ENCODE results near the gene UBASH3B.

UBASH3B gene

DNA sequence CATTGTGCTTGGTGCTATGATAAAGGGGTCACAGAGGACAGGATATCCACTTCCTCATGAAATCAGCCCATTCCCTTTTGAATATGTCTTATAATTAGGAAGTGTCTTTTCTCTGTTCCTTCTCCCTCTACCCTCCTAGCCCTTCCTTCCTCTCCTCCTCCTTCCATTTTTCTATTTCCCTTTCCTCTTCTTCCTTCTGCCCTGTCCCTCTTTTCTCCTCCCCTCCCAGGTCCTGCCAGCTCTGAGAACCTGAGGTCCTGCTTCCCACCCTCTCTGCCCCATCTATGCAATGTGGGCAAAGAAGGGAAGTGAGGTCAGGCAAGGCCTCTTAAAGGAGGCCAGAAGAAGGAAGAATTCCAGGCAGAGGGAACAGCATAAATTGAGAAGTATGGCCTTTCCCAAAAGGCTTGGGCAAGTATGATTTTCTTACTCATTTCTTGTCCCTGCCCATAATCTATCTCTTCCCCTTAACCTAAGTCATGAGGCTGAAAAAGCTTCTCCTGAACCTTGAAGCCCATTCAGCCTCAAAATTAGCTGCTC lies 7.7 kb upstream of the UBASH3B start:
- no peak for DNase-seq (ENCODE audit: low read depth)

GRCh38 chr11:122649116-122649515 lies 6.4 kb upstream of the UBASH3B start:
- no peak for DNase-seq (ENCODE audit: low read depth)

DNA sequence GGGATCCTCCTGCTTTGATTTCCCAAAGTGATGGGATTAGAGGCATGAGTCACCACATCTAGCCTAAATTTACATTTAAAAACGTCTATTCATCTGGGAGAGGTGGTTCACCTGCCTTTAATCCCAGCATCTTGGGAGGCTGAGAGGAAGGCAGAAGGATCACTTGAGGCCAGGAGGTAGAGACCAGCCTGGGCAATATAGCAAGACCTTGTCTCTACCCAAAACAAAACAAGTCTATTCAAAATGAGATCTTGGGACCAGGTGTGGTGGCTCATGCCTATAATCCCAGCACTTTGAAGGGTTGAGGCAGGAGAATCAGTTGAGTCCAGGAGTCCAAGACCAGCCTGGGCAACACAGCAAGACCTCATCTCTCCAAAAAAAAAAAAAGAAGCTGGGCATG lies 4.9 kb upstream of the UBASH3B start:
- no peak for DNase-seq (ENCODE audit: low read depth)

GRCh38 chr11:122652495-122652894 lies 3.0 kb upstream of the UBASH3B start:
- DNase-seq (ENCODE audit: low read depth), result no peak

- no peak for DNase-seq (ENCODE audit: low read depth)
Observed at GRCh38 chr11:122653916-122654585, 1.5 kb upstream of the UBASH3B start.

- DNase-seq (ENCODE audit: low read depth), result no peak
Observed at GRCh38 chr11:122656073-122656630, 630 bp downstream of the UBASH3B start.

- DNase-seq (ENCODE audit: low read depth), result peak; percentile 15
Observed at GRCh38 chr11:122656631-122657101, 1.1 kb downstream of the UBASH3B start.

GRCh38 chr11:122659676-122660554 lies 4.4 kb downstream of the UBASH3B start:
- DNase-seq (ENCODE audit: low read depth), result no peak

- no peak for DNase-seq (ENCODE audit: low read depth)
Observed at GRCh38 chr11:122661182-122661945, 5.8 kb downstream of the UBASH3B start.

- DNase-seq (ENCODE audit: low read depth), result no peak
Observed at GRCh38 chr11:122663056-122663740, 7.7 kb downstream of the UBASH3B start.

- no peak for DNase-seq (ENCODE audit: low read depth)
Observed at GRCh38 chr11:122663764-122664163, 8.2 kb downstream of the UBASH3B start.

DNA sequence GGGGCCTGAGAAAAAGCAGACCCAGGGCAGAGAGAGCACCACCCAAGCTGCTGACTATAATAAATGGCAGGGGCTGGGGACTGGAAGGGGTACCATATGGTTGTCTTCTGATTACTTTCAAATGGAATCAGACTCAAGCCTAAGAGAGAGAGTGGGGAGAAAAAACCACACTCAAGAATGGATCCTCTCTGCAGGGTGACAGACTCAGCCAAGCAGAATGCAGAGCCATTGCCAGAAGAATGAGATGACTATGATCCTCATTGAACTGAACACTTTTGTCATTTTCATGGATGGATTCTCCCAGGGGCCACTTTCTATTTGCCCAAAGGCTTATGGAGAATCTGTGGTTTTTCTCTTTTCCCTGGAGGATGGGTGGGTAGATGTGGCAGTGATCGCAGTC lies 8.7 kb downstream of the UBASH3B start:
- no peak for DNase-seq (ENCODE audit: low read depth)

DNA sequence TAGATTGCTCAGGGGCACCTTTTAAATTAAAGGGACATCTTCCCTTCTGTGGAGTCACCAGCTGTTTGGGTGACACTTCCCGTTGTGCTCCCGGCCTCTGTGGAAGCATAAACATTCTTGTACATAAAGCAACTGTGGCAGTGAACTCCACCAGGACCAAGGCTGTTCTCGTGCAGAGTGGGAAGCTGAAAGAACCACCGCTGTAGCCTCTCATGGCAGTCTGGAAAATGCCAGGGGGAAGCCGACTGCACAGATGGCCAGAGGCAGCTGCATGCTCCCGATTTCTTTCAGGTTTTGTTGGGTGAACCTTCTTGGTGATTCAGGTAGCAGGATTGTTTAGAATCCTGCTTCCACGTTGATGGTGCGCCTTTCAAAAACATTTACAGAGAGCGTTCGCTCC lies 10.3 kb downstream of the UBASH3B start:
- no peak for DNase-seq (ENCODE audit: low read depth)

GRCh38 chr11:122666743-122667142 lies 11.2 kb downstream of the UBASH3B start:
- no peak for DNase-seq (ENCODE audit: low read depth)

DNA sequence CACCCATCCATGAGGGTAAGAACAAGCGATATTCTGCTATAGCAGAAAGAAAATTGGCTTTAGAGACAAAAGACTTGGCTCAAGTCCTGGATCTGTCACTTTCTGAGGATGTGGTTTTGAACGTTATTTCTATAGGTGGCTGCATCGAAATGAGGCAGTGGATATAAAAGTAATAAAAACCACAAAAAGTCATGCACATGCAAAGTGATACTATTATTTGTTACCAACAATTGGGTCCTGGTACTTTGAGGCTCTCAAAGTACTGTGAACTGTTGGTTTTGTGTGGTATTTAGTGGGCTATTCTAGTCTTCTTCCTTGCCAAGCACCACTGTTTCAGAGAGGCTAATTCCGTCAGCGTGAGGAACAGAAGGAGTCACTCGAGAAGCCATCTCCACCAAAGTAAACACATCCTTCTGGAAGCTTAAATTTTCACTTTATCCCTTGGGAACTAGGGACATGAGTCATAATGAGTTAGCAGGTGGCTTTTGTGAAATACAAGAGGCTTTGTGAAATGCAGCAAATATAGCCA lies 13.1 kb downstream of the UBASH3B start:
- DNase-seq (ENCODE audit: low read depth), result no peak

DNA sequence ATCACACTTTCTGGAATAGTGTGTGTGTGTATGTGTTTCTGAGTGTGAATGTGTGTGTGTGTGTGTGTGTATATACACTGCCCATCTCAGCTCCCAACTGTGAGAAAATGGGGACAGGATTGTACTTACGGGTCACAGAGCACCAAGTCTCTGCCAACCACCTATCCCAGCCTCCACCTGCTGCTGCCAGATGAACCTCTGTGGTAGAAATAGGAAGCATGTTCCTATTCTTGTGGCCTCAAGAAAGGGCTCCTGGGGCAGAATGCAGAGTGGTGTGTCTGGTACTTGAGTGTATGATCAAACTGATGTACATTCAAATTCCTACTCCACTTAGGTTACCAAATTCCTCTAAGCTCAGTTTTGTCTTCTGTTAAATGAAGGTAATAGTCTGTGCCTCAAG lies 14.6 kb downstream of the UBASH3B start:
- DNase-seq (ENCODE audit: low read depth), result no peak

GRCh38 chr11:122671400-122671891 lies 15.9 kb downstream of the UBASH3B start:
- DNase-seq (ENCODE audit: low read depth), result no peak

DNA sequence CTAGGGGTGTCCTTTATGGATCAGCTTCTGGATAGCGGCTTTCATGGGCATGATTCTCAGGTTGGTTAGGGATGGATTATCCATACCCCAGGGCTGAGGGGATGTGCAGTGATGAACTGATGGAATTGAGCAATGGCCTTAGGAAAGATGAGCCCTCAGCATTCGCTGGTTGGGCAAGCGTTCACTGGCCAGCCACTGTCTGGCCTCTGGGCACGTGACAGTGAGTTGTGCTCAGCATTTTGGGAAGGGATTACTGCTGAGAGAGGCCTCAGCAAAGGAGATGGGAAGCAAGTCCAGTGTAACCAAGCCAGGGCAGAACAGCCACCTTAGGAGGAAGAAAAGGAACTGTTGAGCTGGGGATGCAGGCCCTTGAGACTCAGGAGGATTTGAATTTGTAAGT lies 17.4 kb downstream of the UBASH3B start:
- no peak for DNase-seq (ENCODE audit: low read depth)

DNA sequence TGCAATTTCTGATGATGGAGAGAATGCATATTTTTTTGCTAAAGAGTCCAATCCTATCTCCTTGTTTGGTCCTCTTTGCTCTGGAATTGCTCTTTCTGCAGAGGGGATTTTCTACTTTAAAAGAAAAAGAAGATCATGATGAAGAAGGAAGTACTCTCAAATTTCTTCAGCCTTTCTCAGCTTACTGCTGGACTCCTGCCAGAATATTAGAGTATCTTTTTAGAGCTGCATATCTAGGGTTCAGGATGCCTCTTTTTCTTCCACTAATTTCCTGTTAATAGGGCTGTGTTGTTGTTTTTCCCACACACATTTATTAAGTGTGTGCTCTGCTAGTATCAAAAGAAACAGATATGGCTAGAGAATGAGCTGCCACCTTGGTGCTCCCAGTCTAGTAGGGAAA lies 18.2 kb downstream of the UBASH3B start:
- DNase-seq (ENCODE audit: low read depth), result no peak

- no peak for DNase-seq (ENCODE audit: low read depth)
Observed at GRCh38 chr11:122676638-122677037, 21.1 kb downstream of the UBASH3B start.

- no peak for DNase-seq (ENCODE audit: low read depth)
Observed at GRCh38 chr11:122677256-122677655, 21.7 kb downstream of the UBASH3B start.

Data from stimulated activated CD8-positive, alpha-beta memory T cell treated with anti-CD3 and anti-CD28 coated beads, Interleukin-12 subunit alpha, Interleukin-12 subunit beta, amount 100 ng/mL, for 1 hour (primary cell).